Sciatic nerve (tissue), 2 donors: ENCODE results near the gene TSSC4. TPM values are rescaled to one million over a fixed set of nuclear protein-coding genes. Genes with fewer than 3 reads are reported as not detected.
"Not testable (repeated sequence)": the region's sequence is repeated elsewhere in the genome, so short reads cannot be mapped to it uniquely, and the experiment has no call there.

Source experiments
- ATAC-seq: fragments of 200-7000 bp; cut with Tn5 transposase; one replicate; pipeline ENCODE4 v1.9.1; 2020; ENCODE audit warnings: mild to moderate bottlenecking, moderate library complexity
- DNase-seq: peaks from one replicate; pipeline ENCODE4 v3.0.0-alpha.2; 2020; ENCODE audit warnings: low spot score
- intact Hi-C: fragments of 100-400 bp; cut with DNase I; formaldehyde crosslinking; loops from one replicate; pipeline ENCODE4 v1.14.2; 2022
- total RNA-seq: library from RNA; stranded (reverse); fragmentation: NEBNext Ultra II Directional; extraction: Animal tissue kit (Norgen Biotek cat#: 25700); gene quantifications from one replicate; pipeline ENCODE4 v1.2.1, GENCODE V29; 2021
- donor health status: DM: no; HTN: no; CAD: no.
- donor health status: DM: no; HTN: no; CAD: no.

TSSC4 gene
- 41.0 TPM for total RNA-seq

- ATAC-seq (peak; percentile 95), DNase-seq (peak; percentile 100)
- intact Hi-C loops = no loop called here
Measured at GRCh38 chr11:2400069-2400761, at the start of gene TSSC4. Gene TSSC4 (plus strand): TSS chr11:2400750. CDS start chr11:2402634, 1,884 bp downstream.

GRCh38 chr11:2351701-2352100, 48.8 kb upstream of the TSSC4 start:
- ATAC-seq = no peak
- no peak for DNase-seq
- intact Hi-C loops = no loop called here

- DNase-seq (no peak), ATAC-seq (no peak)
- intact Hi-C loops = no loop called here
Measured at GRCh38 chr11:2352420-2352819, 48.1 kb upstream of the TSSC4 start.

GRCh38 chr11:2355000-2355644, 45.4 kb upstream of the TSSC4 start:
- ATAC-seq (no peak), DNase-seq (no peak)
- intact Hi-C loops = no loop called here

DNA sequence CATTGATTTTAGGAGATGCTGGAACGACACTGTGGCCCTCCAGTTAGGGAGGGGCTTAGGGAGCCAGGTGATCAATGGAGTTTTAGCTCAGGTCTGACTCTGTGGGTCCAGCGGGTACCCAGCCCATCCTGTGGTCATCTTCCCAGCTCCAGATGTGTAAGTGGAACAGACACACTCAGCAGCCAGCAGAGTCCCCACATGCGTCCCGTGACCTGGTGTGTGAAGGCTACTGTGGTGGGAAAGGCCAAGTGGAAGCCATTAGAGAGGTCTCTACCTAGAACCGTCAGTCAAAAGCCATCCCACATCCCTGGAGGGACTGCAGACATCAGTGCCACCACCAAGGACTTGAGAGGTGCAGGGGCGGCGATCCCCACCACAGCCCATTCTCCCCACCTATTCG, 43.3 kb upstream of the TSSC4 start:
- DNase-seq = no peak
- no peak for ATAC-seq
- intact Hi-C loops = no loop called here

- intact Hi-C loops, DNase-seq, ATAC-seq: not testable (repeated sequence)
Measured at GRCh38 chr11:2357651-2358050, 42.9 kb upstream of the TSSC4 start.

DNA sequence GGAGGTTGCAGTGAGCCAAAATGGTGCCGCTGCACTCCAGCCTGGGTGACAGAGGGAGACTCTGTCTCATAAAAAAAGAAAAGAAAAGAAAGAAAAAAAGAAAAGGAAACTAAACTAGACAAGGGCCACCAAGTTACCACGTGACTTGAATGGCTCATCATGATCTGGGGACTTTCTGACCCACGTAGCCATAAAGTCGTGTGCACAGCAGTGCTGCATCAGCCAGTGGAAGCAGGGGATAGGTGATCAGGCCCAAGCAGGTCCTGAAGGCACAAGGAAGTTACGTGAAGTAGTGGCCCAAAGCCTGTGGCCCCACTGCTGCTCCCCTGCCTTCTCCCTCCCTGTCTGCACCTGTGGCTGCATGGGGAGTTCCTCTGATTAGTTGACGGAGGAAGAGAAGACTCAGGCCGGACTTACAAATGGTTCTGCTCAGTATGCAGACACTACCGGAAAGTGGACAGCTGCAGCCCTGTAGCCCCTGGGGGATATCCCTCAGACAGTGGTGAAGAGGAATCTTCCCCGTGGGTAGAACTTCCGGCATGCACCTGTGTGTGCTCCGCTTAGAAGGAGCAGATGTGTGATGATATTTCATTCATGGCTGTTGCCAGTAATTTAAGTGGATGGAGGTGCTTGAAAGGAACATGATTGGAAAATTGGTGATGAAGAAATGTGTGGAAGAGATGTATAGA, 41.7 kb upstream of the TSSC4 start:
- no peak for DNase-seq
- intact Hi-C loops = no loop called here
- no peak for ATAC-seq

DNA sequence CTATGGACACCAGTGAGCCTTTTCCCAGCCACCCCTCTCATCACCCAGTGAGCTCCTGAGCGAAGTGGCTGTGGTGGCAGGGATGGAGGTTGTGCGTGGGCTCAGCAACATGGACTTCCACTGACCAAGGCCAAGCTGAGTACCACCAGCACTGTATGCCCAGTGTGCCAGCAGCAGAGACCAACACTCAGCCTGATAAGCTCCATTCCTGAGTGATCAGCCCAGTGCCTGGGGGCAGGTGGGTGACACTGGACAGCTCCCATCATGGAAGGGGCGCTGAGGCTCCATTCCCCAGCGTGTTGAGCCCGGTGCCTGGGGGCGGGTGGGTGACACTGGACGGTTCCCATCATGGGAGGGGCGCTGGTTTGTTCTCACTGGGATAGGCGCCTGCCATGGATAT, 41.0 kb upstream of the TSSC4 start:
- ATAC-seq = no peak
- DNase-seq = no peak
- intact Hi-C loops = no loop called here

DNA sequence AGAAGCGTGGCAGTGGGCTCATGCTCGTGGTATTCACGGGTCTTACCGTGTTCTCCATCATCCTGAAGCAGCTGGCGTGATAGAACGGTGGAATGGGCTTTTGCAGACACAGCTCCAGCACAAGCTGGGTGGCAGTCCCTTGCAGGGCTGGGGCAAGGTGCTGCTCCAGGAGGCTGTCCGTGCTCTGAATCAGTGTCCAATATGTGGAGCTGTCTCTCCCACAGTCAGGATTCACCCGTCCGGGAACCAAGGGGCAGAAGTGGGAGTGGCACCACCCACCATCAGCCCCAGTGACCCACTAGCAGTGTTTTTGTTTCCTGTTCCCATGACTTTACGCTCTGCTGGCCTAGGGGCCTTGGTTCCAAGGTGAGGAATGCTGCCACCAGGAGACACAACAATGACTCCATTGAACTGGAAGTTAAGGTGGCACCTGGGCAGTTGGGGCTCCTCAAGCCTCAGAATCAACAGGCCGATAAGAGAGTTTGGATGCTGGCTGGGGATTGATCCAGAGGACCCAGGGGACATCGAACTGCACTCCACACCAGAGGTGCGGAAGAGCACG, 40.4 kb upstream of the TSSC4 start:
- ATAC-seq (no peak), DNase-seq (no peak)
- intact Hi-C loops = no loop called here

DNA sequence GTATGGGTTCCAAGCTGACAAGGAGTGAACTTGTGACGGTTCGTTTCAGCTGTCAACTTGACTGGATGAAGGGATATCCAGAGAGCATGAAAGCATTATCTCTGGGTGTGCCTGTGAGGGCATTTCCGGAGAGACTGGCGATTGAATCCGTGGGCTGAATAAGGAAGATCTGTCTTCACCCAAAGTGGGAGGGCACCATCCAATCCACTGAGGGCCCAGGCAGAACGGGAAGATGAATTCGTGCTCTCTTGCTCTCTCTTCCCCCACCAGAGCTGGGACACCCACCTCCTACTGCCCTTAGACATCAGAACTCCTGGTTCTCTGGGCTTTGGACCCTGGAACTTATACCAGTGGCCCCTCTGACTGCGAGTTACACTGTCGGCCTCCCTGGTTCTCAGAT, 39.0 kb upstream of the TSSC4 start:
- DNase-seq (no peak), ATAC-seq (no peak)
- intact Hi-C loops = no loop called here

DNA sequence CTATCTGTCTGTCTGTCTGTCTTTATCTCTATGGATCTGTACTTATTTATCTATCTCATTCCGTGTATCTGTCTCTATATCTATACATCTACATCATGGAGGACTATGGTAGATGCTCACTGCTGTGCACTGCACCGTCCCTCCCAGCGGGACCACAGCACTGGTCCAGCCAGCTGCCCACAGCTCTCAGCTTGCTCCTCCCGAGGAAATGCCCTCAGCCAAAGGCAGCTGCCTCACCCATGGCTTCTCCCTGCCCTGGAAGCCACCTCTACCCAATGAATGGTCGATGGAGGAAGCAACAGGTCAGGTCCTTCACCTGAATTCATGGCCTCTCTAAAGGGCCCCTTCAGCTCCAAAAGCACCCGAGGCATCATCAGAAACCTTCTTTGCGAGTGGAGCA, 38.1 kb upstream of the TSSC4 start:
- intact Hi-C loops = no loop called here
- DNase-seq (no peak), ATAC-seq (no peak)

DNA sequence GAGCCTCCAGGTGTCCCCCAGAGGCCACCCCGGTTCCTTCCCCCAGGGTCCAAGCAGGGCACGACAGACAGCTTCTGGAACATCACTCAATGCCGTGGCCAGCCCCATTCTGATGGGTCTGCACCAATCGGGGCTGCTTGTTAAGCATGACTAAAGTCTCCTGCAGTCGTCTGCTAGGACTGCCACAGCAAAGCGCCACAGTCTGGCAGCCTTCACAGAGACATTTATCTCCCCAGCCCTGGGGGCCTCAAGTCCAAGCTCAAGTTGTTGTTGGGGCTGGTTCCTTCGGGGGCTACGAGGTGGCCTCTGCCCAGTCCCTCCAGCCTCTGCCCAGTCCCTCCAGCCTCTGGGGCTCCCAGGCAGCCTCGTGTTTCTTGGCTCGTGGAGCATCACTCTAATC, 37.4 kb upstream of the TSSC4 start:
- intact Hi-C loops = no loop called here
- DNase-seq (no peak), ATAC-seq (no peak)

GRCh38 chr11:2363577-2364370, 36.8 kb upstream of the TSSC4 start:
- ATAC-seq = no peak
- DNase-seq = peak; percentile 47
- intact Hi-C loops = no loop called here

- ATAC-seq, intact Hi-C loops: not testable (repeated sequence)
Measured at GRCh38 chr11:2364386-2364785, 36.2 kb upstream of the TSSC4 start.

DNA sequence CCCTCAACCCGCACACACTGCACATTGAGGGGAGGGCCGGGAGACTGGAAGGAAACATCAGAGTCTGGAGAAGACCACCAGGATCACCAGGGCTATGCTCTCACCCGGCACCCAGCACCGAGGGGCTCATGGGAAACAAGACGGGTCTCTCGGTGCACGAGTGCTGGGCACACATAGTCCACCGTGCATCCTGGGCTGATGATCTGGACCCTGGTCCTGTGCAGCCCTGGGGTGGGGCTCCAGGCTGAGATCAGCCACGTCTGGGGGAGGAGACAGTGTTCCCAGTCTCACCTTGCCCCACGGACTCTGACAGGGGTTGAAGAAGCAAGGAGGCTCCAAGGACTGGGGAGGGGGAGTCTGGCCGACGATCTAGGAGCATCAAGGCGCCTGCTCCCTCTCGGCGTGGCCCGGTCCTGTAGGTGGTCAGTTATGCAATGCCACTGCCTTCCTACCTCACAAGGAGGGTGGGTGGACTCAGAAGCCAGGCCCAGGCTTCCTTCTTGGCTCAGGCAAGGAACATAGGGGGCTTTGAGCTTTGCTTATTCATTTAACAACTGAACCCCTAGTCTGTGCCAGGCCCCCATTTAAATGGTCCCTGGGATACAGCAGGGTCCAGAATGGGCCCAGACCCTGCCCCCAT, 34.9 kb upstream of the TSSC4 start:
- intact Hi-C loops = no loop called here
- no peak for ATAC-seq
- DNase-seq = peak; percentile 53

More at GRCh38 chr11:2364386-2364785, 36.2 kb upstream of the TSSC4 start:
- not testable (repeated sequence) for DNase-seq

- ATAC-seq = peak; percentile 59
- intact Hi-C loops = no loop called here
- peak; percentile 80 for DNase-seq
Measured at GRCh38 chr11:2366276-2366675, 34.3 kb upstream of the TSSC4 start.

DNA sequence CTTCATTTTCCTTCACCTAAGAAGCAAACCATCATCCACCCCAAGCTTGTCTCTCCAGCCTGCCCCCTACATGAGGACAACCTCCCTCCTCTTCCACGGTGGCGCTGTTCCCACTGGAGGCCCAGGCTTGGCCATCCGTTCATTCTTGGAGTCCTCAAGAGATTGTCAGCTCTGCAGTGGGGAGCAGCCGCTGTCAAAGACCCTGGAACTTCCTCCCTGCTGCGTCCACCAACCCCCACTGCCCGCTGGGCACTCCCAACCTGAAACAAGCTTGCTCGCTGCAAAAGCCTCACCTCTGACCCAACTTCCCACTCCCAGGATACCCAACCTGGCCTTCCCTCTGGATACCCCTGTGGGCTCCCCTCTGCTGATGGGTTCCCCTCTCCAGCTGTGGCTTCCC, 33.8 kb upstream of the TSSC4 start:
- intact Hi-C loops = no loop called here
- ATAC-seq (no peak), DNase-seq (peak; percentile 61)

DNA sequence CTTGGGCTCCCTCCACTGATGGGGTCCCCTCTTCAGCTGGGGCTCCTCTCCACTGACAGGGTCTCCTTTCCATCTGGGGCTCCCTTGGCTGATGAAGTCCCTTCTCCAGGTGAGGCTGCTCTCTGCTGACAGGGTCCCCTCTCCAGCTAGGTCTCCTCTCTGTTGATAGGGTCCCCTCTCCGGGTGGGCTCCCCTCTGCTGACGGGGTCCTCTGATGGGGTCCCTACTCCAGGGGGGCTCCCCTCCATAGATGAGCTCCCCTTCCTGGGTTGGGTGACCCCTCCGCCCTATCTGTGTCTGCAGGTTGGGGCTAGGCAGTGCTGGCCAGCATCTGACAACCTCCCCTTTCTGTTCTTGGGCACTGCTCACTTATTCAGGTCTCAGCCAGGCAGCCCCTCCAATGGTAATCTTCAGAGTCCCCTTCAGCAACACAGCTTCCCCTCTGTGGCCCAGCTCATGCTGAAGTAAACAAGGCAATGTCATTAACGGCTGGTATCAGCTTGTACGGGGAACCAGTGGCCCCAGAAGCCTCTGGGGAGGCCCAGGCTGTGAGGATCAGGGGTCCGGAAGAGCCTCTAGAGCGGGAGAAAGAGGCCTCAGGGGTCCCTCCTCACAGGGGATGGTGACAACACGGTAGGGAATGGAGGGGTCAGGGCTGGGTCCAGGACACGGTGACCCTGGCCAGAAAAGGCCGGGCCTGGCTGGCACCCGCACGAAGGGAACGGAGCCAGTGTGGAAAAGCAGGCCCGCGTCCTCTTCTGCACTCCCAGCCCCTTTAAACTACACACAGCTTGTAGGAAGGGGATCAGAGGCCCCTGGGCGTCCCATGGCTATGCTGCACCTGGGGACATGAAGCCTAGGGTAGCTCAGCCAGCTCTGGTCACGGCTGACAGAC, 33.0 kb upstream of the TSSC4 start:
- ATAC-seq (no peak), DNase-seq (peak; percentile 54)
- intact Hi-C loops = no loop called here
